AG09309 (cell line): ENCODE results near the gene NPC1.

Experiments used
- DNase-seq: peaks from one replicate; pipeline ENCODE4 v3.0.0-alpha.2; 2010; ENCODE audit warnings: low read depth
- H3K4me3 ChIP-seq: 2 replicates; pipeline ENCODE4 v1.5.1; 2011; ENCODE audit warnings: mild to moderate bottlenecking, low read depth, low read length, moderate library complexity; ENCODE audit not compliant: control insufficient read depth
- CTCF ChIP-seq: IDR thresholded peaks from 2 replicates; pipeline ENCODE4 v1.5.1; 2011; ENCODE audit warnings: mild to moderate bottlenecking, low read depth, low read length, inconsistent platforms; ENCODE audit not compliant: insufficient read depth, control insufficient read depth; ENCODE audit errors: missing control alignments

NPC1 gene

GRCh38 chr18:23595591-23595990 lies 9.3 kb upstream of the NPC1 start:
- H3K4me3 ChIP-seq = no peak overlapping the region
- DNase-seq = no peak
- TF ChIP-seq CTCF = no peak

GRCh38 chr18:23593720-23594119 lies 7.4 kb upstream of the NPC1 start:
- DNase-seq = peak; percentile 91
- no peak overlapping the region for H3K4me3 ChIP-seq
- TF ChIP-seq CTCF = no peak

GRCh38 chr18:23592911-23593310 lies 6.6 kb upstream of the NPC1 start:
- TF ChIP-seq CTCF = no peak

GRCh38 chr18:23591011-23591410 lies 4.7 kb upstream of the NPC1 start:
- no peak overlapping the region for H3K4me3 ChIP-seq
- no peak for DNase-seq
- TF ChIP-seq CTCF = no peak

More at GRCh38 chr18:23592911-23593310, 6.6 kb upstream of the NPC1 start:
- DNase-seq = no peak
- no peak overlapping the region for H3K4me3 ChIP-seq

- no peak overlapping the region for H3K4me3 ChIP-seq
- no peak for TF ChIP-seq CTCF
- DNase-seq = peak; percentile 23
Observed at GRCh38 chr18:23588836-23589560, 2.7 kb upstream of the NPC1 start.

GRCh38 chr18:23587220-23587642 lies 925 bp upstream of the NPC1 start:
- no peak for TF ChIP-seq CTCF
- no peak overlapping the region for H3K4me3 ChIP-seq
- DNase-seq = no peak
